Measurements from ENCODE around the gene WWOX. TPM values are rescaled to one million over a fixed set of nuclear protein-coding genes. Genes with fewer than 3 reads are reported as not detected.

The WWOX gene
- total RNA-seq, 4 donors from 2014 or later = 135 to 209 (median 159) TPM

DNA sequence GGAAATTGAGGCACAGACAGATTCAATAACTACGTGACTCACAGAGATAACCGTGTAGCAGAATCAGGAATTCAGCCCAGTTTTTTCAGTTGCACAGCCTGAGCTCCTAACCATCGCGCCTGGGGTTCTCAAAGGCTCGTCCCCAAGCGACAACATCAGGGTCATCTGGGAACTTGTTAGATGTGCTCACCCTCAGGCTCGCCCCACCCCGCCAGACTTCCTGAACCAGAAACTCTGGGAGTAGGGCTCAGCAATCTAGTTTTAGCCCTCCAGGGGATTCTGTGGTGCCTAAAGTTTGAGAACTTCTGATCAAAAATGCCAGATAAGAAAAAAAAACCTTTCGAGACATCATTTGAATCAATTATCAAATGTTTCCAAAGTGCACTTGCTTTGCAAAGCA lies 559.8 kb downstream of the WWOX start:
- H3K9me3 ChIP-seq = no peaks in the 10 kb centered on the region
- intact Hi-C loops (cut with DNase I) = no loop called here
- H3K36me3 ChIP-seq = no peaks in the 10 kb centered on the region
- peak in 1 of 2 donors; percentile 12 for DNase-seq
- H3K4me1 ChIP-seq = no peaks in the 10 kb centered on the region
- TF ChIP-seq CTCF (IDR thresholded peaks at IDR 0.05) (no peak), POLR2A (IDR thresholded peaks at IDR 0.05) (no peak)
- WGBS, 2 donors = 68 to 81% methylated on average over 9 of the region's 9 CpGs
- no peak overlapping the region for H3K4me3 ChIP-seq (replicated peaks in 1 of 3)
- H3K27me3 ChIP-seq = no peaks in the 10 kb centered on the region
- no peak overlapping the region for H3K27ac ChIP-seq

GRCh38 chr16:78659668-78660217 lies 560.3 kb downstream of the WWOX start:
- WGBS, 2 donors = 58 to 60% methylated on average over 3 of the region's 3 CpGs
- Histone ChIP-seq H3K36me3 (no peaks in the 10 kb centered on the region), H3K27me3 (no peaks in the 10 kb centered on the region), H3K9me3 (no peaks in the 10 kb centered on the region), H3K4me1 (no peaks in the 10 kb centered on the region), H3K4me3 (replicated peaks in 1 of 3) (no peak overlapping the region), H3K27ac (no peak overlapping the region)
- intact Hi-C loops (cut with DNase I) = no loop called here
- no peak for DNase-seq
- TF ChIP-seq CTCF (IDR thresholded peaks at IDR 0.05) (no peak), POLR2A (IDR thresholded peaks at IDR 0.05) (no peak)

- Histone ChIP-seq H3K9me3 (no peaks in the 10 kb centered on the region), H3K4me3 (replicated peaks in 1 of 3) (no peak overlapping the region), H3K27ac (no peak overlapping the region), H3K4me1 (no peaks in the 10 kb centered on the region), H3K27me3 (no peaks in the 10 kb centered on the region), H3K36me3 (no peaks in the 10 kb centered on the region)
- TF ChIP-seq CTCF (IDR thresholded peaks at IDR 0.05) = no peak
- TF ChIP-seq POLR2A (IDR thresholded peaks at IDR 0.05) = no peak
- WGBS, 2 donors = 96 to 100% methylated on average over 1 of the region's 1 CpG
- no peak for DNase-seq
- intact Hi-C loops (cut with DNase I) = no loop called here
Measured at GRCh38 chr16:78660795-78661194, 561.3 kb downstream of the WWOX start.

DNA sequence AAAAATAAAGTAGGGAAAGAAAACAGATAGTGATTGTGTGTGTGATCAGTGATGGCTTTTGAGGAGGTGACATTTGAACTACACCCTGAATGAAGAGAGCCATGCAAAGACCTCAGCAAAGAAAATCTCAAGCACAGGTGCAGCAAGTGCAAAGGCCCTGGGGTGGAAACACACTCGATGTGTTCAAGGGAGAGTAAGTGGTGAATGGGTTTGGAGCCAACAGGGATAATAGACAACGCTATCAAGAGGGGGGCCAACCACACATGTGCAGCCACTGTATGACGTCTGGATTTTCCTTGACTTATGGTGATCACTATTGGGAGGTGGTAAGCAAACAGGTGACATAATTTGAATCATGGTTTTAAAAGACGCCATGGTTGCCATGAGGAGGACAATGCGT lies 564.2 kb downstream of the WWOX start:
- Histone ChIP-seq H3K9me3 (no peaks in the 10 kb centered on the region), H3K27ac (no peak overlapping the region), H3K4me1 (no peaks in the 10 kb centered on the region), H3K4me3 (replicated peaks in 1 of 3) (no peak overlapping the region), H3K36me3 (no peaks in the 10 kb centered on the region), H3K27me3 (no peaks in the 10 kb centered on the region)
- WGBS, 2 donors = 93 to 97% methylated on average over 5 of the region's 5 CpGs
- DNase-seq = no peak
- intact Hi-C loops (cut with DNase I) = no loop called here
- no peak for TF ChIP-seq CTCF (IDR thresholded peaks at IDR 0.05)
- TF ChIP-seq POLR2A (IDR thresholded peaks at IDR 0.05) = no peak

- intact Hi-C loops (cut with DNase I) = no loop called here
- Histone ChIP-seq H3K36me3 (no peaks in the 10 kb centered on the region), H3K9me3 (no peaks in the 10 kb centered on the region), H3K4me3 (replicated peaks in 1 of 3) (no peak overlapping the region), H3K27me3 (no peaks in the 10 kb centered on the region), H3K4me1 (peaks cover 0 to 6% of the 10 kb centered on the region in 2 donors), H3K27ac (no peak overlapping the region)
- DNase-seq = no peak
- 92 to 93% methylated on average over 19 of the region's 19 CpGs for WGBS, 2 donors
- no peak for TF ChIP-seq CTCF (IDR thresholded peaks at IDR 0.05)
- TF ChIP-seq POLR2A (IDR thresholded peaks at IDR 0.05) = no peak
Measured at GRCh38 chr16:78664811-78665772, 565.6 kb downstream of the WWOX start.

All from thyroid gland (tissue), 4 donors.